ENCODE data around the gene GLP1R.

DNA sequence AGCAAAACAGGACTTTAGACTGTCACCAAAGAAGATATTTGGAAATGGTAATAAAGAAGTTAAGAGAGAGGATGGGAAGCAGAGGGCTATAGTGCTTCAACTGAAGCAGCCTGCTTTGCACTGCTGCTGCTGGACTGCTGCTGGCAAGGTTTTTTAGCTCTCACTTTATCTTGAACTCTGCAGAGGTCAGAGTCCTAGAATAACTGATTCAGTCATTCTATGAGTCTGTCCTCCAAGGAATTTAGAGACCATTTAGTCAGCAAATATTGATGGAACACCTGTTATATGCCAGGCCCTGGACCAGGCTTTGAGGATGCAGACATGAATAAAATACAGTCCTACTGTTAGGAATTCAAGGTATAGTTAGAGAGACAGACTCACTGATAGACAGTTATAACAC lies 75.5 kb downstream of the GLP1R start:
- TF ChIP-seq POLR2A (IDR thresholded peaks at IDR 0.05; ENCODE audit: low read length) (no peak), GATA1 (IDR thresholded peaks at IDR 0.05; ENCODE audit: low read depth, low read length) (no peak)
